HG03175 (cell line): ENCODE data around the gene PACRG.

ENCODE experiments used
- ATAC-seq: cut with Tn5 transposase; IDR thresholded peaks from one replicate; pipeline ENCODE4 v1.9.1; 2021; ENCODE audit warnings: mild to moderate bottlenecking, moderate library complexity; ENCODE audit not compliant: unreplicated experiment

PACRG gene

DNA sequence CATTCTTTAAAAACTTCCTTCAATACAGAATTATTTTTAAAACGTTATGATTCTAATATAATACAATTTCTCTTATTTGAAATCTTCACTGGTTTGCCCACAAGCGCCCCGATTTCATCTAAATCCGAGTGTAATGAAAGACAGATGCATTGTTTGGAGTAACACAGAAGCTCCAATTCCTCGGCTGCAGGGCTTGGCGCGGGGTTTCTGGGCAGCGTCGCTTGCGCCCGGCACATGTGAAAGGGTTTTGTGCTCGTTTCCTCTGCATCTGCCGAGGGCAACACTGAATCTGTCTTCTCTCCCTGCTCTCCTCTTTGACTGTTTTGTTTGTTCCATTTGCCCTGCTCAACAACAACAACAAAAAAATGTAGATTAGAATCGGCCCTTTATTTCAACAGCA, 438.1 kb downstream of the PACRG start:
- no peak for ATAC-seq

DNA sequence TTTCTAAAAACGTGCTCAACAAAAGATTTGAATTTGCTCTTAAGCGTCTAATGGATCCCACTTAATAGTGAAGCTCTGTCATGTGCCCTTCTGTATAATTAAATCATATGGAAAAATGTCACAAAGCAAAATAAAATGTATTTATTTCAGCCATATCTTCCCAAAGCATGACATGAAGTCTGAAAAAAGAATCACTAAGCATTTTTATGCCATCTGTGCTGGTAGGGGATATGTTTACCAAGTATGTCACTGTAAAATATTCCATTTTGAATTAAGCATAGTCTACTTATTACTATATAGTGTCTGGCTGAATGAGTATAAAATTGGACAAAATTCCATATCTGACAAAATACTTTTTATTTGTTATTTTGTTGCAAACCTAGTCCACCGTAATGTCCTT, 438.7 kb downstream of the PACRG start:
- no peak for ATAC-seq

DNA sequence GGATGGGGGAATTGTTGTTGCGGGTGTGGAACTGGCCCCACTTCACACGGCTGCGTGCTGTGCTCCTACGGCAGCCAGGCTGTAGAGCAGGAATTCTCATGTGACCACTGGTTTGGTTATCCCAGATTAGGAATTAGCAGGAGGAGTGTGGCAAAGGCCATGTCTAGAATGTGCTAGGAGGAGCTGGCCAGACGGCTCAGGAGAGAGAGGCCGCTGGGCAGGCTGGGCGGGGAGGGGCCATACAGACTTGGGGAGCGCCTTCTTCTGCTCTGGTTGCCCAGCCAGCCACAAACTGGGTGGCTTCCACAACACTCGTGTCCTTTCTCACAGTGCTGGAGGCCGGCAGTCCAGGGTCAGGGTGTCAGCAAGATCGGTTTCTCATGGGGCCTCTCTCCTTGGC, 441.7 kb downstream of the PACRG start:
- ATAC-seq: no peak

DNA sequence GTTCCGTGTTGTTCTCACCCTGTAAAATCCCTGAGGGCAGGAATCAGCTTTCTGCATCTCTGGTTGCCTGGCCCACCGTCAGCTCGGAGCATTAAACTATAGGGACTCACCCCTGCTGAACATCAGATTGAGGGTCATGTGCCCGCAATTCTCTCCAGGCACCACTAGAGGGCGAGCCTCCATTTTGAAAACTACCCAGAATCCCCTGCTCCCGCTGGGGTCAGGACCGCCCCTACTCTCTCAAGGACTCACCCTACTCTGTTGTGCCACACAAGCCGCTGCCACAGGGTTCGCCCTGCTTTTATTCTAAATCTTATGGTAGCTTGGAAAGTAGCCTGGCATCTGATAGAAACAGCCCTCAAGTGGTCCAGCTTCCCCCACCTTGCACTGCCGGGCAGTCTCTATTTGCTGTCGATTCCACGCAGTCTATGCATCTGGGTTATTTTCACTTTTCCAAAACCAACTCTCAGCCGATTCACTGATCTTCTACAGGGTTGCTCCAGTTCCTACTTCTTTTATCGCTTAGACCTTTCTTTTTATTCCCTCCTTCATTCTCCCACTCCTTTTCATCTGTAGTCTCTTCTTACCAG, 442.6 kb downstream of the PACRG start:
- ATAC-seq: peak; percentile 82

DNA sequence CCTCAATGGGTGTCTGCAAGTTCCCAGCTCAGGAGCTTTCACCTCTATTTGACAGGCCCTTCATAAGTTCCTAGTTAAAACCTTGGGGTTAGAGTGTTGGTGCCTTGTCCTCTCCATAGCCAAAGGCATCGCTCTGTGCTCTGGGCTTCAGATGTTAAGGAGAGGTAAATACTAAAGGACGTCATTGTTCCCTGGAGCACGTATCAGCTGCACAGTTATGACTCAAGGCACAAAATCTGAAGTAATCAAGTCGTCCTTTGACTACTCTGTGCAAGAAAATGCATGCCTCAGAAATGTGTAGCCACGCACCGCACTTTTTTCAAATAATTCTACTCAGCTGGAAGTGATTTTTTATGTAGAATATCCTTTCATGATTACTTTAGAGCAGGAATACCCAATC, 446.0 kb downstream of the PACRG start:
- no peak for ATAC-seq

DNA sequence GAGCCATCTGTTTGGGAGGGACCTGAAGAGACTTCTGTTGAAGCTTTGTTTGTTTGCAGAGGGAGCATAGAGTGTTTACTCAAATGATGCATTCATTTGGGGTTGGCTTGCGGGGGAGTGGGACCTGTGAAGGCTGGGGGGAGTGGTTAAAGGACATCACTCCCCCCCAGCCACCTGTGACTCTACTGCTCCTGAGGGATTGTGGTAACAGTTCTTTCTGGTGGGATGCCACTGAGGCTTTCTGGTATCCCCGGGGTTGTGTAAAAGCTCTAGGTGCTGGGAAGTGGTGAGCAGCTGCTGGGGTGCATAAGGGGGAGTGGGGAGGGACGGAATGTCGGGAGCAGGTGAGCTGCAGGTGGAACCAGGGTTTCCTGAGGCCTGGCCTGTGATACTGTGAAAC, 447.5 kb downstream of the PACRG start:
- no peak for ATAC-seq

DNA sequence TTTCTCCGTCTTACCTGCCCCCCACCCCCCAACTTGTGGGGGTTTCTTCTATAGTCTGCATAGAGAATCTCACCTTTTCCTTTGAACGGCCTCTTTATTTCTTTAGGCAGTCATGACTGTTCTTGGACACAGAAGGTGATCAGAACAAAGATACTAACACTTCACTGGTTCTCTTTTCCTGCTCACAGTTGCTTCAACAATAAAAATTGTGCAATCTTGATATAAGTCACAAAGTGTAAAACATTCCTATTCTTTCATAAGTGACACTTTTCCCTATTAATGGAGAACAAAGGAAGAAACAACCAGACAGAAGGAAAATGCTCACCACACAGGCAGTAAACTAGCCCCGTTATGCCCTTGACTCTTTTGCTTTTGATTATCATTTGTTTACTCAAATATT, 448.3 kb downstream of the PACRG start:
- ATAC-seq: no peak

DNA sequence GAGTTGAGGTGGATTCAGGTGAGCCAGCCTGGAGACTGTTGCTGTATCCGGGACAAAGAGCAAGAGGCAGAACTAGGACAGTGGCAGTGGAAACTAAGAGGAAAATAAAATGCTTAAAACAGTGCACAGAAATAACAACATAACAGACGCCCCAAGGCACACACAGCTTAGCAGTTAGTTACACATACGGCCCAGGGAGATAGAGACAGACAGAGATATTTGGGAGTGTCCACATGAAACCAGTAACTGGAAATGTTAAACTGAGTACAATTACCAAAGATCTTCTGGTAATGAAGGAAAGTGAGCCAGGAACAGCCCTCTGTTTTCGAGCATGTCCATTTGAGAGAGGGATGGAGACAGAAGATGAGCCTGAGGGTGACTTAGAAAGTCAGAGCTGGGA, 449.2 kb downstream of the PACRG start:
- no peak for ATAC-seq

DNA sequence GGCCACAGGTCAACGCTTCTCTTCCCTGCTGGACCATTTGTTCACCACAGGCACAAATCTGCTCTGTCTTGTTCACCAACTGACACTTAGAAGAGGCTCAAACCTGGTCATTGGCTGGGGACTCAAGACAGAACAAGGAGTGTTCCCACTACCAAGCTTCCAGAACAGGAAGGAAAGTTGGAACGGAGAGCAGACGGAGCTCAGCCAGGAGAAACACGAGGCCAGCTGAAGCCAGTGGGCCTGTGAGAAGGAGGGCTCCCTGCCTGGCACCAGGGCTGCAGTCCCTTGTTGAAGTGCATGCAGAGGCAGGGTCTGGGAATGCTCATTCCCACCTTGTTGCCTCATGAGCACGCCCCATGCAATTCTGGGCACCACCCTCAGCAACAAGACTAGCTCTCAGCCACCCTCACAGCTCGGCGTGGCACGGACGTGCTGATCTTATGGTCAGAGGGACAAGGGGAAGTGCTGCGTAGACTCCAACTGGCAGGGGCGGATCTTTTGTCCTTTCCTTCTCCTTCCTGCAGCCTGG, 450.2 kb downstream of the PACRG start:
- ATAC-seq: no peak

DNA sequence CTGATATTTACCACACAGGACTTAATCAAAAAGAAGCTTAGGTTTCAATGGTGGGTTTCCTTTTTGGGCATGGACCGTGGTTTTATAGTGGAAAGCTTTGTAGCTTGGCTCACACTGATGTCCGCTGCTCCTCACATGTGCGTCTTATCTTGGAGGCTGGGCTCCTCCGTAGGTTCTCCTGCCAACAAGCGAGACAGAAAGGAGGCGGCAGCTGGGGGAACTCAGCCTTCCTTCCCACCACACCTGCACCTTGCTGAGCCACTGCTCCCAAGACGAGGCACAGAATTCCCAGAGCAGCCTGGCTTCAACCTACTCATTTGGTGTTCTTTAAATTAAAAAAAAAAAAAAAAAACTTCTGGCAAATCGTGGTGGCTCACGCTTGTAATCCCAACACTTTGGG, 451.3 kb downstream of the PACRG start:
- no peak for ATAC-seq

DNA sequence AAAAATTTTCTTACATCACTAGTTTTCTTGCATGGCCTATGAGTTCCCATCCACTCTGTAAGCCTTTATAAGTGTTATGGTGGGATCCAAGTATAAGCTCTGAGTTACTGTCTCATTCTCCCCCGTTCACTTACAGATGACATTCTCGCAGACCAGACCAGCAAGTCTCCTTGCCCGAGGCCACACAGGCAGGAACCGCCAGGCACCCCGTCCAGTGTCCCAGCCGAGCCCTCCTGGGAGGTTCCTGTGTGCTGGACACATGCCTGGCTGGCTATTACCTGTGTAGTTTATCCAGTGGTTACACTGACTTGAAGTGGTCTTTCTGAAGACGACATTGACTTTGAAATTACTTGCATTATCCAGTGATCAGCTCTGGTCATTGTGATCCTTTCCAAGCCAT, 451.9 kb downstream of the PACRG start:
- ATAC-seq: no peak

DNA sequence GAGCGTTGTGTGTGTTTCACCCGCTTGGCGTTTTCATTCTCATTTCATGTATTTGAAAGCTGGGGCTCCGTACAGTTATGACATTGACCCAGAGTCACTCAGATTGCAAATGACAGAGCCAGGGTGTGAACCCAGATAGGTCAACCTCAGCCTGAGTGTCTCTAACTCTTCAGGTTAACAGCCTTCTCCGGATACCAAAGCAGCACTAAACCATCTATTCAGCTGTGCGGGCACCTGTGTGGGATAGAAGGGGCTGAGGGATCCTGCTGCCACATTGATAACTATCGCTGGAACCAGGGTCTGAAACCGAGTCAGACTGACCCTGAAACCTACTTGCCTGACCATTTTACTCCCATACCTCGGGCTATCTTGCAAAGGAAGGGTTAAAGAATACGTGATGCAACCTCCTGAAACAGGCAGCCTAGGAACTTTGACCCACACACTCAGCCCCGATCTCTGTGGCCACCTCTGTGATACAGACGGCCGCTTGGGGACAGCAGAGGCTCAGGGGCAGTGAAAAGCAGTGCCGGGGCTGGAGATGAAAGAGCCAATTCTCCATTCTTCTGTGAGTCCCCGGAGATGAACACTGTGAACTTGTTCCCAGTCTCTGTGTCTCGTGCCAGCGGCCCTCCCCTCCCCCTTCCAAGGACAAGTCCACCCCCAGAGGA, 453.2 kb downstream of the PACRG start:
- ATAC-seq: no peak

DNA sequence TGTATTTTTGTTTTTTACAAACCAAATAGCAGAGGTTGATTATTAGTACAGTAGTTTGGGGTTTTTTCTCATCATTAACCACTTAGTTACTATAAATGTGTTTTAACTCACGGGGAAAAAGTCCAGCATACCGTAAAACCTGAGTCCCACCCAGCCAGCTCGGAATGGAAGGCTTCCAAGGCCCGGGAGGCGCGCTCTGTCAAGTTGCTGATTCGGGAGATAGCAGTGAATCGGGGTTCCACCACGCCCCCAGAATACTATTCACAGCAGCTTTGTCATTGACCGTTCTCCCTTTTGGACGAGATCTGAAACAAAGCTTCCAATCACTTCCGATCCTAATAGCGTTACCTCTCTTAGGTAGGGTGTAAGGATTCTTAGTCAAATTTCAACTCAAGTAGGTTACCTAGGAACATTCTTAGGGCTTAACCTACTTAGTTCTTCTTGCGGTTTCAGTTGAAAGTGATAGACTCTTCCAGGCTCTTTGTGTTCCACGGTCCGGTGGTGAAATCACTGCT, 453.9 kb downstream of the PACRG start:
- no peak for ATAC-seq

DNA sequence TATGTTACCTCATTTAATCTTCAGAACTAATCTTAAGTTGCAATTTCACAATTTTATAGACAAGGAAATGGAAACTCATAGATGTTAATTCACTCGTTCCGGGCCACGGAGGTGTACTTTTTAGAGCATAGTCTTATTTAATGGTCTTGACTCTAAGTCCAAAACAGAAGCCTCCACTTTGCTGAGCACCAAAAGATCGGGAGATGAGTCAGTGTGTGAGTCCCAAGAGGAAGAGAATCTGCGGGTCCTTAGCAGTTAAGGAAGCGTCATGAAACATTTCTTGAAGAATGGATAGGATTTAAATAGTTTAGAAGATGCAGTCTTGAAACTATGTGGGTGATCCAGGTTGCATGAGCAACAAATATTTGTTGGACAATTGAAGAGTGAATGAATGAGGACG, 454.9 kb downstream of the PACRG start:
- no peak for ATAC-seq

DNA sequence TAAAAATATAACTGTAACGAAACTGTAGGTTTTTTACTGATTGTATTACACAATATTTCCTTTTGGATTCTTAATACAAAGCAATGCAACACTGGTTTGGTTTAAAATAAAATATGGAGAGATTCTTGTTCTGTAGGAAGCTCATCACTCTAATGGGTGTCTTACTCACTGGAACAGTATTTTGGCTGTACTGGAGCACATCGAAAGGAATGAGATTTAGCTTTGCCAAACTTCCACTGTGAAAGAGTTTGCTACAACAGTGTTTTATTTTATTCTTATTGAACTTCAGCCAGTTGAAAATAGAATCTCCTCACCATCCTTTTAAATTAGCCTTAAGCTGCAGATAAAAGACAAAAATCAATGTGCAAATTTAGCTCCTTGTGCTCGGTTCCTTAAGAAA, 456.0 kb downstream of the PACRG start:
- ATAC-seq: no peak

DNA sequence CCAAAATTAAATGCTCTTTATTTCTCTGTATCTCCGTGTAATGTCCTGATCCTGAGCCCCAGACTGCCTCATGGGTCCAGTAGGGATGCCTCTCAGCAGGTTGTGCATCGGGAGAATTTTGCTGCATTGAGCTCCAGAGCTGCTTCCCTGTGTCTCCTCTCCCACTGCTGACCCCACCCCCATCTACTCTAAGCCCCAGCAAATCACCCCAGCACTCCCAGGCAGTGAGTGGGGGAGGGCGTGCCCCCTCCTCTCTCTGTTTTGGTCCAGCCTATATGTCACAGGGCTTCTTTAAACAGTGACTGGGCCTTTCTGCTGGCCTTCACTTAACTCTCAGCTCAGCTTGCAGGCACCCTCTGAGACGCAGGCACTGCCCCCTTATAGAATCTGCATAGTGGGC, 458.0 kb downstream of the PACRG start:
- no peak for ATAC-seq

DNA sequence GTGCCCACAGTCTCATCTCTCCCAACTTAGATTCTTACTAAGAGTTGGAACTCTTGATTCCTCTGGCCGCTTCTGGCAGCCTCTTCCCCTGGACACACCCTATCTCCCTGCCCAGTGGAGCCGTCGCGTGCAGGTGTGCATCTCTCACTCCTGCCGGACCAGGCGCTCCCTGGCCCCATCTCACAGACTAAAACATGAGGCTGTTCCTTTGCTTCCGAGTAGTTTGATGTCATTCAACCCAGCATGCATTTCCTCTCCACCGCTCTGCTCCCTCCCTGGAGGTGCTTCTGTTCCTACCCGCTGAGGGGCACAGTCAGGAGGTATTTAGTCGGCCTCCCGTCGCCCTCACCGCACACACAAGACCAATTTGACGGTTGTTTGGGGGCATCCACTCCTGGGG, 458.8 kb downstream of the PACRG start:
- no peak for ATAC-seq

DNA sequence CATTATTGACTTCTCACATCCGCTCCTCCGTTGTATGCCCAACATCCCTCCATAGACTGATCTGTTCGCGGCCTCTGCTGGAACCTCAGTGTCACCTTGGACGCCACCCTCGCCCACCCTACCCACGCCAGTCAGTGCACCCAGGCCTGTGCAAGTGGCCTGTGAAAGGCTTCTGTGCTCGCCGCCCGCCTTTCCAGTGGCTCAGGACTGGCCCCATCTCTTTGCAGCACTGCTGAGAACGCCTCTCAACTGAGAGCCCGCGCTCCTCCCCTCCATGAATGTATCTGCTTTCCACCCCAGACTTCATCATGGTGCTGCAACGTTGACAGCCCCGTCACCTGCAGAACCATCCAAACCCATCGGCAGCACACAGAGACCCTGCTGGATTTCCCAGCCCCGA, 459.4 kb downstream of the PACRG start:
- no peak for ATAC-seq

DNA sequence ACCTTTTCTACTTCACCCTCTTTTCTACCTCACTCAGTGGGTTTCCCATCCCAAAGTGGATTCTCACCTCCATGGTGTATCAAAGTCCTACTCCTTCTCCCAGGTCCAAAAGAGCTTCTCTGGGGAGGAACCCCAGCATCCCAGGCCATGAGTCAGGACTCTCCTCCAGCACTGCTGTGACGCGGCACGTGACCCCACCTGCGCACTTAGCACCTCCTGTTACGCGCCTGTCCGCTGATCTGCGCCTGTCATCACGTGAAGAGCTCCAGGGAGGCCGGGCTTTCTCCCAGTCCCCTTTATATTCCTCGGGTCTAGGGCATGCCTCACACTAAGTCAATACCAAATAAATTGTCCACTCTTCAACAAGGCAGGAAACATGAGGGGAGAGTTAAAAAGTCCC, 459.8 kb downstream of the PACRG start:
- no peak for ATAC-seq

DNA sequence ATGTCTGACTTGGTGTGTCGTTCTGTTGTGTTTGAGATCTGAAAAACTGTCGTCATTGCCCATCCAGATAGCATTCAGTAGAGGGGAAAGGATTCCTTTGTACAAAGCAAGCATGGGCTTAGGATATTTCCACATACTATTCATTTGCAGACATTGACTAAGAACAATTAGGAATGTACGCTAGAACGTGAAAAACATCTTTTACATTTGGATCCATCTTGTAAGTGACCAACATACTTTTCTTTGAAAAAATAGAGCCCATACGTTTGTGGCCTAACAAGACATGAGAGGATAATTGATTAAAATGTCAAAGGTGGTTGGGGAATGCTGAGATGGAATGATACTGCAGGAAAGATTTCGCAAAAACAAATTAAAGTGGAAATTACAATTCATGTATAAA, 461.0 kb downstream of the PACRG start:
- ATAC-seq: no peak

DNA sequence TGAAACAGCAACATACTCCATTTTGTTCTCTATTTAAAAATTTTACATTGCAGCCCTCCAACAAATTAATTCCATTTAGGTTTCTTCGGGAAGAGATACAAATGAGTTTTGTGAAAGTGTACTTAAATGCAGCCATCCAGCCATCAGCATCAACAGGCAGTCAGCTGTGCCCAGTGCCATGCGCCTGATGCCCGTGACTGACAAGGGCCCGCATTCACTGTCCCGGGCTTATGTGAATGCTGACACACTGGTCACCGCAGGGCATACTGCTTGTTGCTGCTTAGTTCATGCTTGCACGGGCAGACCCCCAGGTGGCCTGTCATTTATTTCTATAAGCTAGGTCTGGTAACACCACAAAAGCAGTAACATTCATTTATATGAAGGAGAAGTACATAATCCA, 461.8 kb downstream of the PACRG start:
- no peak for ATAC-seq

DNA sequence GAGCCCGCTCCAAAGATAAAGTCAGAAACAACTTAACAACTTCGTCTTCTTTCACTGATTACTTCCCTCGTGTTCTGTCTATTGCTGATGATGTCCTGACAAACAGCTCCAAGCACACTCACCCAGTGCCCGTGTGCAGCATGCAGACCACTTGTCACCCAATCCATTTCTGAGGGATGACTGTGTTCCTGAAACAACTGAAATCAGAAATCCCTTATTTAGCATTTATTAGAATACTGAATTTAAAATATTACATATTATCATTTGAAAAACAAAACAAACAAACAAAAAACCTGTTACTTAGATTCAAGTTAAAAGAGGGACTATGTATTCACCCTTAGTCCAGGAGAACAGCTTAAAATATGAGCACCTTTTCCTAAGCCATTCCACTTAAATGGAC, 463.0 kb downstream of the PACRG start:
- no peak for ATAC-seq
